GM03348 (cell line): ENCODE measurements around the gene MAGEA2B.
"Not testable (repeated sequence)": the region's sequence is repeated elsewhere in the genome, so short reads cannot be mapped to it uniquely, and the experiment has no call there.

Experiments
- DNase-seq: peaks from one replicate; pipeline ENCODE4 v3.0.0; 2012; ENCODE audit warnings: low spot score

Gene MAGEA2B

GRCh38 chrX:152713815-152714787, at the start of gene MAGEA2B:
MAGEA2B (plus strand) TSS chrX:152714628; CDS start chrX:152717107, 2,479 bp downstream.
- DNase-seq: not testable (repeated sequence)

GRCh38 chrX:152674135-152674534, 40.3 kb upstream of the MAGEA2B start:
- DNase-seq: no peak

- not testable (repeated sequence) for DNase-seq
These were observed 39.8 kb upstream of the MAGEA2B start for GRCh38 chrX:152674652-152675051.

- not testable (repeated sequence) for DNase-seq
These were observed 33.4 kb upstream of the MAGEA2B start for GRCh38 chrX:152681012-152681411.

- DNase-seq: not testable (repeated sequence)
These were observed 16.2 kb upstream of the MAGEA2B start, which contains the start of gene MAGEA3 for GRCh38 chrX:152697952-152698931. MAGEA3 (plus strand) TSS chrX:152698794; CDS start chrX:152700833, 2,039 bp downstream.

- DNase-seq: not testable (repeated sequence)
These were observed 14.0 kb upstream of the MAGEA2B start for GRCh38 chrX:152700390-152700789.

GRCh38 chrX:152706500-152706899, 7.9 kb upstream of the MAGEA2B start:
- DNase-seq: not testable (repeated sequence)

- DNase-seq: not testable (repeated sequence)
These were observed 5.3 kb upstream of the MAGEA2B start, which contains the start of gene CSAG2 for GRCh38 chrX:152709173-152709572. CSAG2 (minus strand) TSS chrX:152709273; CDS start chrX:152709112, 161 bp downstream.

GRCh38 chrX:152713195-152713594, 1.2 kb upstream of the MAGEA2B start:
- not testable (repeated sequence) for DNase-seq

GRCh38 chrX:152725409-152725808, 11.0 kb downstream of the MAGEA2B start:
- no peak for DNase-seq

GRCh38 chrX:152733261-152733975, 19.0 kb downstream of the MAGEA2B start, which contains the start of the genes CSAG1 and MAGEA12:
CSAG1 (minus strand) TSS chrX:152733721; CDS start chrX:152732460, 1,261 bp downstream.
MAGEA12 (plus strand) TSS chrX:152733757; CDS start chrX:152736162, 2,405 bp downstream.
- DNase-seq: no peak

- not testable (repeated sequence) for DNase-seq
These were observed 19.9 kb downstream of the MAGEA2B start for GRCh38 chrX:152734143-152734858.

GRCh38 chrX:152735101-152735500, 20.7 kb downstream of the MAGEA2B start:
- DNase-seq: no peak

GRCh38 chrX:152735860-152736511, 21.6 kb downstream of the MAGEA2B start:
- DNase-seq: no peak

- DNase-seq: not testable (repeated sequence)
These were observed 22.1 kb downstream of the MAGEA2B start for GRCh38 chrX:152736528-152736927.

GRCh38 chrX:152738560-152738959, 24.1 kb downstream of the MAGEA2B start:
- DNase-seq: no peak

GRCh38 chrX:152753686-152754650, 39.5 kb downstream of the MAGEA2B start, which contains the start of gene MAGEA2:
MAGEA2 (minus strand) TSS chrX:152753842; CDS start chrX:152751363, 2,479 bp downstream.
- DNase-seq: not testable (repeated sequence)

GRCh38 chrX:152754871-152755270, 40.4 kb downstream of the MAGEA2B start:
- not testable (repeated sequence) for DNase-seq
